B cell (primary cell): ENCODE data around the gene TKT. TPM values are rescaled to one million over a fixed set of nuclear protein-coding genes. Genes with fewer than 3 reads are reported as not detected.

ENCODE experiments used
- ATAC-seq: fragments of 200-7000 bp; cut with Tn5 transposase; one replicate; pipeline ENCODE4 v1.10.0; 2021; ENCODE audit warnings: low read depth, mild to moderate bottlenecking, moderate number of reproducible peaks, moderate library complexity
- CTCF ChIA-PET: fragments of 350-600 bp; sonication (Branson Sonifier 250); formaldehyde crosslinking; loops from one replicate; lab custom pipeline; 2021; ENCODE audit warnings: antibody characterized with exemption, inconsistent platforms; lab: Charles Lee
- POLR2A ChIA-PET: fragments of 350-600 bp; sonication (Branson Sonifier 250); formaldehyde crosslinking; loops from one replicate; lab custom pipeline; 2021; ENCODE audit warnings: antibody characterized with exemption; lab: Charles Lee
- DNase-seq: peaks from one replicate; pipeline ENCODE4 v3.0.0; 2013
- H2AFZ ChIP-seq: 2 replicates; pipeline ENCODE4 v1.6.1; 2012; ENCODE audit warnings: mild to moderate bottlenecking, low read depth, low read length; ENCODE audit not compliant: insufficient read depth, poor library complexity, severe bottlenecking
- H3K27ac ChIP-seq, 2 donors: 1 replicate in 1 of 2; 2 replicates in 1 of 2; pipeline ENCODE4 v1.5.1; 2012 to 2013; ENCODE audit warnings: low read length in 2 of 2, mild to moderate bottlenecking in 2 of 2, moderate library complexity in 1 of 2
- H3K27me3 ChIP-seq, 4 experiments: fragments of 200-600 bp in 1 of 4; sonication (generic) in 1 of 4; replicated peaks in 1 of 4; 1 replicate in 2 of 4; 2 replicates in 2 of 4; pipeline versions ENCODE4 v1.6.1 to v1.7.0; 2013 to 2016; ENCODE audit warnings: low read length in 3 of 4, mild to moderate bottlenecking in 2 of 4, mixed read lengths in 1 of 4, moderate library complexity in 1 of 4; ENCODE audit not compliant: insufficient read depth in 4 of 4, control insufficient read depth in 3 of 4; ENCODE audit errors: control extremely low read depth in 1 of 4
- H3K36me3 ChIP-seq, 2 experiments: replicated peaks in 1 of 2; 1 replicate in 1 of 2; 2 replicates in 1 of 2; pipeline versions ENCODE4 v1.6.1 to v1.7.1; 2013; ENCODE audit warnings: low read length in 1 of 2; ENCODE audit not compliant: insufficient read depth in 2 of 2, control insufficient read depth in 1 of 2; ENCODE audit errors: control extremely low read depth in 1 of 2, extremely low read depth in 1 of 2
- H3K4me1 ChIP-seq, 2 donors: fragments of 200-600 bp in 1 of 2; sonication (generic) in 1 of 2; 1 replicate in 1 of 2; 2 replicates in 1 of 2; pipeline versions ENCODE4 v1.5.1 to v1.6.1; 2013 to 2017; ENCODE audit warnings: low read length in 2 of 2; ENCODE audit not compliant: control insufficient read depth in 2 of 2, insufficient read depth in 2 of 2
- H3K4me2 ChIP-seq: replicated peaks from 2 replicates; pipeline ENCODE3; 2012; ENCODE audit warnings: mild to moderate bottlenecking, low read depth, low read length; ENCODE audit not compliant: poor library complexity, severe bottlenecking
- H3K4me3 ChIP-seq, 5 experiments: fragments of 200-600 bp in 1 of 5; sonication (generic) in 1 of 5; 1 replicate in 3 of 5; 2 replicates in 2 of 5; pipeline versions ENCODE4 v1.5.1 to v1.7.0; 2011 to 2016; ENCODE audit warnings: low read length in 4 of 5, mild to moderate bottlenecking in 4 of 5, low read depth in 2 of 5, control low read depth in 1 of 5, moderate library complexity in 1 of 5; ENCODE audit not compliant: insufficient read depth in 1 of 5; ENCODE audit errors: control extremely low read depth in 1 of 5, extremely low read depth in 1 of 5
- H3K79me2 ChIP-seq: fragments of 200-600 bp; sonication (generic); one replicate; pipeline ENCODE4 v1.6.0; 2016; ENCODE audit warnings: low read length; ENCODE audit not compliant: control insufficient read depth, insufficient read depth
- H3K9ac ChIP-seq: fragments of 200-600 bp; sonication (generic); 2 replicates; pipeline ENCODE4 v1.6.1; 2017; ENCODE audit warnings: mild to moderate bottlenecking, low read length, moderate library complexity
- H3K9me3 ChIP-seq, 3 donors: one replicate each; pipeline versions ENCODE4 v1.6.1 to v1.7.1; 2013; ENCODE audit warnings: low read length in 2 of 3; ENCODE audit not compliant: control insufficient read depth in 2 of 3, insufficient read depth in 1 of 3; ENCODE audit errors: control extremely low read depth in 1 of 3
- H4K20me1 ChIP-seq: 2 replicates; pipeline ENCODE4 v1.6.0; 2012; ENCODE audit warnings: mild to moderate bottlenecking, low read length; ENCODE audit not compliant: insufficient read depth, control insufficient read depth, poor library complexity, severe bottlenecking
- H3K27ac Mint-ChIP-seq: one replicate; pipeline ENCODE4 v1.8.0; 2021; ENCODE audit warnings: mixed read lengths
- H3K27me3 Mint-ChIP-seq: one replicate; pipeline ENCODE4 v1.8.0; 2021; ENCODE audit warnings: mixed read lengths
- H3K4me1 Mint-ChIP-seq: one replicate; pipeline ENCODE4 v1.8.0; 2021; ENCODE audit warnings: mixed read lengths
- H3K4me3 Mint-ChIP-seq: one replicate; pipeline ENCODE4 v1.8.0; 2021; ENCODE audit warnings: mixed read lengths
- H3K9me3 Mint-ChIP-seq: one replicate; pipeline ENCODE4 v1.8.0; 2022; ENCODE audit warnings: mixed read lengths; ENCODE audit not compliant: insufficient read depth
- CTCF ChIP-seq: fragments of 200-600 bp; IDR thresholded peaks from one replicate; pipeline ENCODE4 v1.8.0; 2022; ENCODE audit warnings: antibody characterized with exemption, mild to moderate bottlenecking
- EZH2 ChIP-seq: IDR thresholded peaks from 2 replicates; pipeline ENCODE4 v1.6.1; 2012; ENCODE audit warnings: borderline replicate concordance, low read depth, mild to moderate bottlenecking, moderate library complexity, low read length; ENCODE audit not compliant: insufficient read depth, poor library complexity, severe bottlenecking
- WGBS: methylation state at CpG from one replicate; pipeline ENCODE4 v1.1.5; 2013; ENCODE audit warnings: missing lambda C conversion rate; ENCODE audit not compliant: insufficient coverage; 5-methylcytosine and 5-hydroxymethylcytosine counted together
- intact Hi-C: fragments of 100-400 bp; cut with micrococcal nuclease; formaldehyde crosslinking; loops from one replicate; pipeline ENCODE4 v1.10.0; 2022
- polyA plus RNA-seq: library from polyadenylated mRNA; depleted of rRNA; stranded (reverse); fragments of >200 nt; gene quantifications from 2 replicates; pipeline ENCODE4 v1.2.3, GENCODE V29; 2012
- total RNA-seq, 2 donors: library from RNA; stranded (reverse); fragments of 120-200 nt in 1 of 2; gene quantifications; 1 replicate in 1 of 2; 2 replicates in 1 of 2; pipeline versions ENCODE4 v1.2.3 to v1.2.4, GENCODE V29; 2013 to 2022

The TKT gene
- total and polyA plus RNA-seq, 2 donors (not counting 1 experiment from before 2014, with no cell fraction given) = 69.5 to 81.0 TPM

GRCh38 chr3:53234130-53234840 is 21.5 kb downstream of the TKT start:
- H3K27ac Mint-ChIP-seq = no peak overlapping the region
- no peak overlapping the region for H2AFZ ChIP-seq
- no peak overlapping the region for H3K4me3 Mint-ChIP-seq
- no peaks in the 10 kb centered on the region for H3K9me3 Mint-ChIP-seq
- no peak for TF ChIP-seq CTCF
- TF ChIP-seq EZH2 = no peak
- H3K36me3 ChIP-seq = peaks cover 0 to 77% of the 10 kb centered on the region in 2 experiments
- peaks cover 8% of the 10 kb centered on the region for H4K20me1 ChIP-seq
- intact Hi-C loops = no loop called here
- ChIA-PET CTCF (no interaction called here), POLR2A (no interaction called here)
- H3K79me2 ChIP-seq = no peaks in the 10 kb centered on the region
- H3K4me1 Mint-ChIP-seq = no peaks in the 10 kb centered on the region
- DNase-seq = no peak
- H3K4me3 ChIP-seq = no peak overlapping the region
- H3K4me2 ChIP-seq = no peak overlapping the region
- no peak overlapping the region for H3K27ac ChIP-seq
- ATAC-seq = no peak
- H3K4me1 ChIP-seq = no peaks in the 10 kb centered on the region
- WGBS = 87% methylated on average over 14 of the region's 15 CpGs
- no peaks in the 10 kb centered on the region for H3K9me3 ChIP-seq
- no peaks in the 10 kb centered on the region for H3K27me3 Mint-ChIP-seq
- H3K27me3 ChIP-seq = no peaks in the 10 kb centered on the region
- H3K9ac ChIP-seq = no peak overlapping the region

- no peak for TF ChIP-seq CTCF
- TF ChIP-seq EZH2 = no peak
- H3K9me3 ChIP-seq = no peaks in the 10 kb centered on the region
- ChIA-PET CTCF (no interaction called here), POLR2A (no interaction called here)
- no peaks in the 10 kb centered on the region for H3K4me1 Mint-ChIP-seq
- no peaks in the 10 kb centered on the region for H3K27me3 ChIP-seq
- intact Hi-C loops = no loop called here
- no peak overlapping the region for H3K27ac Mint-ChIP-seq
- no peaks in the 10 kb centered on the region for H3K27me3 Mint-ChIP-seq
- ATAC-seq (no peak), DNase-seq (no peak)
- no peaks in the 10 kb centered on the region for H3K9me3 Mint-ChIP-seq
- peaks cover 0 to 78% of the 10 kb centered on the region in 2 experiments for H3K36me3 ChIP-seq
- no peak overlapping the region for H3K9ac ChIP-seq
- H4K20me1 ChIP-seq = no peaks in the 10 kb centered on the region
- H3K79me2 ChIP-seq = no peaks in the 10 kb centered on the region
- H2AFZ ChIP-seq = no peak overlapping the region
- H3K4me1 ChIP-seq = no peaks in the 10 kb centered on the region
- no peak overlapping the region for H3K4me3 Mint-ChIP-seq
- H3K4me3 ChIP-seq = no peak overlapping the region
- H3K4me2 ChIP-seq = no peak overlapping the region
- H3K27ac ChIP-seq = no peak overlapping the region
- 91% methylated on average over 18 of the region's 18 CpGs for WGBS
Observed at GRCh38 chr3:53232641-53233377, 23.0 kb downstream of the TKT start.
